Fibroblast of peridontal ligament (primary cell): ENCODE measurements around the gene GABPA.
A peak's percentile ranks its signal among the peaks of the same experiment; 100 is the strongest.
"Not testable (repeated sequence)": the region's sequence is repeated elsewhere in the genome, so short reads cannot be mapped to it uniquely, and the experiment has no call there.

Experiments used
- DNase-seq: peaks from one replicate; pipeline ENCODE4 v3.0.0-alpha.2; 2010; ENCODE audit errors: extremely low read depth

The GABPA gene

GRCh38 chr21:25734904-25735645, at the start of gene GABPA, which contains the start of gene ATP5PF:
GABPA (plus strand) TSS chr21:25734972; CDS start chr21:25741599, 6,627 bp downstream.
ATP5PF (minus strand) TSS chr21:25734904; CDS start chr21:25729794, 5,110 bp downstream.
- DNase-seq, result peak; percentile 98

DNA sequence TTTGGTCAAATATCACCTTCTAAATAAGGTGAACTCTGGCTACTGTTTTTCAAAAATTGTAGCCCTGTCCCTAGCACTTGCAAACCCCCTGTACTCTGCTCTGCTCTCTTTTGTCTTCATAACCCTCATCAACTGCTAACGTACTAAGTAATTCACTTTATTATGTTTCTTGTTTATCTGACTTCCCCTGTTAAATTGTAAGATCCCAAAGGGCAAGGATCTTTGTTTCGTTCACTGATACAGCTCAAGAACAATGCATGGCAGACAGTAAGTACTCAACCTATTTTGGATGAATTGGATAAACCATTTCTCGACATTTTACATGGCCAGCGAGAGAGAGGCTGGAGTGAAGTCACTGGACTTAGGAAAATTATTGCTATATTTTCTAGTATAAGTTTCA, 47.0 kb upstream of the GABPA start:
- DNase-seq, result no peak

DNA sequence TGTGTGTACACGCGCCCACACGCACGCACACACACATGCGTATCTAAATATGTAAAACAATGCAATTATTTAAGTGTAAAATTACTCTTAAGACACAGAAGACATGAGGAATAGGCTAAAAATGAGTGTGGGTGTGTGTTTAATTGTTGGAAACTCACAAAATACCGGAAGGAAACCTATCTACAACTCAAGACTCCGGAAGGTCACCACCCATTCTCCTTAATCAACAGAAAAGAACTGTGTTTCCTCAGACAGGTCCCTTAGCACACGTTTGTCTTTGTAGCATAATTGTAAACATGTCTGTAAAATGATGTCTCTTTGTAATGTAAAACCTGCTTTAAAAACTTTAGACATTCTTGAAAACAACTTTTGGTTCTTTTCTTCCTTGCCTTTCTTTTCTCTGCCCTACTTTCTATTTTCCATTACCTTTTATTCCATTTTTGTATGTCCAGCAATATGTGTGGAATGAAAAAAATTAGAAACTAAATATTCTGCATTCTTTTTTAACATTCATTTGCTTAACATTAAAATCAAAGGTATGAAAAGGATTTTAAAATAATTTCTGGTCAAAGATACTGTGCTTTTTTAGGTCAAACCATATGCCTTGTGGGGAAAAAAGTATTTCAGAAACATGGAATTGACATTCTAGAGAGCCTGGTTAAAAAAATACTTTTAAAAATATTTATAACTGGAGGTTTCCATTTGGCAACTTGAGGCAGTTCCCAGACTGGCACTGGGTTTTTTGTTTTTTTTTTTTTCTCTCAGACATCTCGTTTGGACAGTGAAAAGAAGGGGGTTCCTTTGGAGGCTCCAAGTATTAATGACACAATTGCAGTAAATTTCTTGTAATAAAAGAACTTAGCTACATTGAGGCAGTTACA, 46.3 kb upstream of the GABPA start:
- DNase-seq, result peak; percentile 12

- no peak for DNase-seq
These were observed 45.5 kb upstream of the GABPA start for GRCh38 chr21:25689226-25689625.

DNA sequence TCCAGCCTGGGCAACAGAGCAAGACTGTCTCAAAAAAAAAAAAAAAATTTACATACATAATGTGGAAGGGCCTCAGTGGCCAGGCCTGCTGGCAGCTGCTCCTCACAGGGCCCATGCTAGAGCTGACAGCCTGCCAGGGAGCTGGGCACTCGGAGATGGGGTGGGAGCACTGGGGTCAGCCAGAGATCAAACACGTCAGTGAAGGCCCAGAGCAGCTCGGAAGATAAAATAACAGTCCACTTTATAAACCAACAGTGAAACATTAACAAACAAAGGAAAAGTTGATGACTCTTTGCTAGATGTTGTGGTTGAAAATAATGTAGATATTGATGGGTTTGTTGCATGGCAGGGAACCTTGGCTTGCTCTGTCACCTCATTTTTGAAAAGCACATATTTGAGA, 42.8 kb upstream of the GABPA start:
- DNase-seq, result peak; percentile 11

GRCh38 chr21:25695461-25695860, 39.3 kb upstream of the GABPA start:
- not testable (repeated sequence) for DNase-seq

GRCh38 chr21:25700741-25701140, 34.0 kb upstream of the GABPA start:
- DNase-seq, result no peak

- no peak for DNase-seq
These were observed 33.2 kb upstream of the GABPA start for GRCh38 chr21:25701529-25701928.

- peak; percentile 71 for DNase-seq
These were observed 26.2 kb upstream of the GABPA start for GRCh38 chr21:25708467-25709065.

DNA sequence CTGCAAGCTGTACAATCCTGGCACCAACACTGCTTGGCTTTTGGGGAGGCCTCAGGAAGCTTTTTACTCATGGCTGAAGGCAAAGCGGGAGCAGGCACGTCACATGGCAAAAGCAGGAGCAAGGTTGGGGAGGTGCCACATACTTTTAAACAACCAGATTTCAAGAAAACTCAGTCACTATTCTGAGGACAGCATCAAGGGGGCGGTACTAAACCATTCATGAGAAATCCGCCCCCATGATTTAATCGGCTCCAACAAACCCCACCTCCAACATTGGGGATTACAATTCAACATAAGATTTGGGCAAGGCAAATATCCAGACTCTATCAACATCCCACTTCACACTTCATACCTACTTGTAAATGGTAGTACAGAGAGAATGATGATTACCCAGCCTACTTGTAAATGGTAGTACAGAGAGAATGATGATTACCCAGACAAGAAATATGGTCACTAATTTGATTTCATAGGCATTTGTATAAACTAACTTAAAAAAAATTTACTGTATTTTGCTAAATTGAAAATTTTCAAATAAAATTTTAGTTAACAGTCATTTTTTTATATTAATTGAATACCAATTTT, 25.0 kb upstream of the GABPA start:
- DNase-seq, result no peak

- DNase-seq, result no peak
These were observed 24.2 kb upstream of the GABPA start for GRCh38 chr21:25710550-25710949.

GRCh38 chr21:25714066-25714465, 20.7 kb upstream of the GABPA start:
- not testable (repeated sequence) for DNase-seq

GRCh38 chr21:25717491-25718147, 17.2 kb upstream of the GABPA start:
- peak; percentile 50 for DNase-seq

DNA sequence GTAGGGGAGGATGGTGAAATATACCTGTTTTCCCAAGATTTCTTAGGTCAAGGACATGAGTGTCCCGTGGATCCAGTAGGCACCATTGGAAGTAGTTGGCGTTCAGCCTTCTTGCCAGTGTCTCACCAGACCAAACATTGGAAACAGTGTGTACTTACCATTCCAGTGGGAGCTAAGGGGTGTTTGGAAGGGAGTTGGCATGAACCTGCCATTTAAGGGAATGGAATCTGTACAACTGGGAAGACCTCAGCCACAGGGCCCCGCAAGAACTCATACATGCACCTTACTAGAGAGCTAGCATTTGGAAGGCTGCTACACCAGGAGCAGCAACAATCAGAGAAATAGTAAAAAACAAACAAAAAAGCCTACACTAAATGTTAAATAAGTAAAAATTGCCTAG, 12.8 kb upstream of the GABPA start:
- no peak for DNase-seq

- no peak for DNase-seq
These were observed 12.1 kb upstream of the GABPA start for GRCh38 chr21:25722631-25723030.

- DNase-seq, result no peak
These were observed 2.5 kb upstream of the GABPA start for GRCh38 chr21:25732091-25732760.

DNA sequence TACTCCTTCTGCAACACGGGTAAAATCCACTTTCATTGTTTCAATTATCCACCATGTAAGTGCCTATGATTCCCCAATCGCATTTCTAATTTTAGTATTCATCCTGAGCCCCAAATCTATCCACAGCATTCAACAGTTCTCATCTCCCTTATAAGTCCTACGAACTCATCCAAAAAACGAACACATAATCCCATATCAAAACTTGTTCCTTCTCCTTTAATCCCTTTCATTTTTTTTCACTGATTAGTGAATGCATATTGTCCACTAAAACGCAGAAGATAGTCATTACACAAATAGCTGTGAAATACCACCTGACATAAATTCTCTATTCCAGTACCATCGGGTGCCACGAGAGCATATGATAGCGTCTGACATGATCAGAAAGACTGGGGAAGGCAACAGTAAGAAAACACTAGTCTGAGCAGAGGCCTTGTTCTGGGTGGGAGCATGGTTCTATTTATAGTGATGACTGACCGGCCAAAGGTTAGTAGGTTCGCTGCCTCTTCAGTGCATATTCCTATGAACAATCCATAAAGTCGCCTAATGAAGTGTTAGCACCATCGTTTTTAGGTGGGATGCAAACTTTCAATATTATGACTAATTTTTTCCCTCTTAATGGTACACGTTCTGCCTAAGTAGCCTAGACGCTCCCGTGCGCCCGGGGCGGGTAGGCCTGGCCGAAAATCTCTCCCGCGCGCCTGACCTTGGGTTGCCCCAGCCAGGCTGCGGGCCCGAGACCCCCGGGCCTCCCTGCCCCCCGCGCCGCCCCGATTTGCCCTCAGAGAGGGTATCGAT, 716 bp upstream of the GABPA start:
- peak; percentile 49 for DNase-seq

GRCh38 chr21:25734654-25734903, 193 bp upstream of the GABPA start:
- no peak for DNase-seq

GRCh38 chr21:25735646-25736597, 1.1 kb downstream of the GABPA start:
- DNase-seq, result peak; percentile 71
